Prostate gland (tissue), 2 donors: ENCODE results near the gene SPHK2. TPM values are rescaled to one million over a fixed set of nuclear protein-coding genes. Genes with fewer than 3 reads are reported as not detected.

Experiments
- DNase-seq: peaks from one replicate; pipeline ENCODE4 v3.0.0-alpha.2; 2019; ENCODE audit warnings: low spot score
- H3K27ac ChIP-seq, 2 donors: fragments of 200-600 bp; sonication (generic); 2 replicates each; pipeline ENCODE4 v1.5.1; 2017 to 2019
- H3K27me3 ChIP-seq: fragments of 200-600 bp; sonication (generic); replicated peaks from 2 replicates; pipeline ENCODE4 v1.5.1; 2019; ENCODE audit not compliant: insufficient read depth
- H3K36me3 ChIP-seq, 2 donors: fragments of 200-600 bp; sonication (generic); 1 replicate in 1 of 2; 2 replicates in 1 of 2; pipeline versions ENCODE4 v1.5.1 to v1.8.1; 2017 to 2019
- H3K4me1 ChIP-seq: fragments of 200-600 bp; sonication (generic); replicated peaks from 2 replicates; pipeline ENCODE4 v1.5.1; 2019
- H3K4me3 ChIP-seq, 2 donors: fragments of 200-600 bp; sonication (generic); 2 replicates each; pipeline ENCODE4 v1.5.1; 2017 to 2019
- H3K9me3 ChIP-seq: fragments of 200-600 bp; sonication (generic); 2 replicates; pipeline ENCODE4 v1.5.1; 2017
- POLR2A ChIP-seq: fragments of 450-650 bp; IDR thresholded peaks from one replicate; pipeline ENCODE4 v1.6.1; 2016; ENCODE audit warnings: antibody characterized with exemption, mild to moderate bottlenecking
- POLR2AphosphoS5 ChIP-seq: sonication (generic); formaldehyde crosslinking; IDR thresholded peaks from one replicate; pipeline ENCODE4 v1.6.1; 2017; ENCODE audit warnings: antibody characterized with exemption
- WGBS: methylation state at CpG from one replicate; pipeline ENCODE4 v1.1.5; 2018; 5-methylcytosine and 5-hydroxymethylcytosine counted together
- intact Hi-C: fragments of 100-400 bp; cut with DNase I; formaldehyde crosslinking; loops from one replicate; pipeline ENCODE4 v1.14.2; 2022
- total RNA-seq, 2 donors: library from RNA; depleted of rRNA; stranded (reverse); fragments of >200 nt; gene quantifications; one replicate each; pipeline ENCODE4 v1.1.0, GENCODE V29; 2016
- TF ChIP-seq, protein P1 (sequence below), 4 experiments: fragments of 200-600 bp in 2 of 4; fragments of 450-650 bp in 2 of 4; sonication (generic) in 2 of 4; IDR thresholded peaks; 1 replicate in 3 of 4; 2 replicates in 1 of 4; pipeline ENCODE4 v1.5.1; 2016 to 2019; ENCODE audit warnings: antibody characterized with exemption in 4 of 4, mild to moderate bottlenecking in 2 of 4, moderate library complexity in 2 of 4

The SPHK2 gene
- total RNA-seq, 2 donors from 2014 or later: 24.8 to 25.4 TPM

DNA sequence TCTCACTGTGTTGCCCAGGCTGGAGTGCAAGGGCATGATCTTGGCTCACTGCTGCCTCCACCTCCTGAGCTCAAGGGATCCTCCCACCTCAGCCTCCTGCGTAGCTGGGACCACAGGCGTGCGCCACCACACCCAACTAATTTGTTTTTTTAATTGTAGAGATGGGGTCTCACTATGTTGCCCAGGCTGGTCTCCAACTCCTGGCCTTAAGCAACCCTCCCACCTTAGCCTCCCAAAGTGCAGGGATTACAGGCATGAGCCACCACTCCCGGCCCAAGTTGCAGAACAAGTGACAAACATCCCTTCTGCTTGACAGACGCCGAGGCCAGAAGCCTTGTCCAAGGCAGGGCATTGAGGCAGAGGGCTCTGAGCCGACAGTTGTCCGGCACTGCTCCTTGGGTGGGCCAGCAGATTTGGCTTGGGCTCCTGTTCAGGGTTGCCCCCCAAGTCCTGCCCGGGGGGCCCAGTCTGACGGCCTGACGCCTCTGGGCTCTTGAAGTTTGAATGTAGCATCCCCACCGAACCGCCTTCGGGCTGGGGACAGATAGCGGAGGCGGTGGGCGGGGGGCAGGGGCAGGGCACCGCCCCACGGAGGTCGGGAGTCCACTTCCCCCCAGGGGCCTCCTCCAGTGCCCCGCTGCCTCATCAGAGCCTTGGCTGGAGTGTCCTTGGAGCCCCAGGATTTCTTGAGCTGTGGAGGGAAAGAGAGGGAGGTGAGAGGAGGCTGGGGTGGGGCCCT, 18.5 kb upstream of the SPHK2 start:
- H3K36me3 ChIP-seq: no peaks in the 10 kb centered on the region
- no peak for TF ChIP-seq POLR2A
- H3K27me3 ChIP-seq: no peaks in the 10 kb centered on the region
- intact Hi-C loops: no loop called here
- H3K4me1 ChIP-seq: no peaks in the 10 kb centered on the region
- WGBS: 91% methylated on average over 21 of the region's 21 CpGs
- no peak for DNase-seq
- H3K4me3 ChIP-seq: no peak overlapping the region
- no peak overlapping the region for H3K27ac ChIP-seq
- no peaks in the 10 kb centered on the region for H3K9me3 ChIP-seq

DNA sequence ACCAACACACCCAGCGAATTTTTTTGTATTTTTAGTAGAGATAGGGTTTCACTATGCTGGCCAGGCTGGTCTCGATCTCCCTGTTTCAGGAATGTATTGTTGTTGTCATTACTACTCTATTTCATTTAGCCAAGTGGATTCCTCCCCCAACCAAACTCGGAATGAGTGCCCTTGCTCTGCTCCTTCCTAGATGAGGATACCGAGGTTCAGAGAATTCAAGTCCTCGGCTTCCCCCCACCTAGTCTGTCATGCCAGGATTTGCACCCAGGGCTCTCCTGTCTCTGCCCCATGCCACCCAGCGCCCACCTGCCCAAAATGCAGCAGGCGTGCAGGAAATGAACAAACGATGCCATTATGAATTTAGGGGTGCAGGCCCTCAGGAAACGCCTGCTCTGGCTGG, 16.3 kb upstream of the SPHK2 start:
- Histone ChIP-seq H3K9me3 (no peaks in the 10 kb centered on the region), H3K4me1 (no peaks in the 10 kb centered on the region), H3K4me3 (no peak overlapping the region), H3K27me3 (no peaks in the 10 kb centered on the region), H3K27ac (no peak overlapping the region), H3K36me3 (no peaks in the 10 kb centered on the region)
- TF ChIP-seq, protein P1, sequence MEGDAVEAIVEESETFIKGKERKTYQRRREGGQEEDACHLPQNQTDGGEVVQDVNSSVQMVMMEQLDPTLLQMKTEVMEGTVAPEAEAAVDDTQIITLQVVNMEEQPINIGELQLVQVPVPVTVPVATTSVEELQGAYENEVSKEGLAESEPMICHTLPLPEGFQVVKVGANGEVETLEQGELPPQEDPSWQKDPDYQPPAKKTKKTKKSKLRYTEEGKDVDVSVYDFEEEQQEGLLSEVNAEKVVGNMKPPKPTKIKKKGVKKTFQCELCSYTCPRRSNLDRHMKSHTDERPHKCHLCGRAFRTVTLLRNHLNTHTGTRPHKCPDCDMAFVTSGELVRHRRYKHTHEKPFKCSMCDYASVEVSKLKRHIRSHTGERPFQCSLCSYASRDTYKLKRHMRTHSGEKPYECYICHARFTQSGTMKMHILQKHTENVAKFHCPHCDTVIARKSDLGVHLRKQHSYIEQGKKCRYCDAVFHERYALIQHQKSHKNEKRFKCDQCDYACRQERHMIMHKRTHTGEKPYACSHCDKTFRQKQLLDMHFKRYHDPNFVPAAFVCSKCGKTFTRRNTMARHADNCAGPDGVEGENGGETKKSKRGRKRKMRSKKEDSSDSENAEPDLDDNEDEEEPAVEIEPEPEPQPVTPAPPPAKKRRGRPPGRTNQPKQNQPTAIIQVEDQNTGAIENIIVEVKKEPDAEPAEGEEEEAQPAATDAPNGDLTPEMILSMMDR (IDR thresholded peaks at IDR 0.05): no peak
- TF ChIP-seq POLR2AphosphoS5 (no peak), POLR2A (no peak)
- WGBS: 87% methylated on average over 9 of the region's 9 CpGs
- DNase-seq: no peak
- intact Hi-C loops: no loop called here

DNA sequence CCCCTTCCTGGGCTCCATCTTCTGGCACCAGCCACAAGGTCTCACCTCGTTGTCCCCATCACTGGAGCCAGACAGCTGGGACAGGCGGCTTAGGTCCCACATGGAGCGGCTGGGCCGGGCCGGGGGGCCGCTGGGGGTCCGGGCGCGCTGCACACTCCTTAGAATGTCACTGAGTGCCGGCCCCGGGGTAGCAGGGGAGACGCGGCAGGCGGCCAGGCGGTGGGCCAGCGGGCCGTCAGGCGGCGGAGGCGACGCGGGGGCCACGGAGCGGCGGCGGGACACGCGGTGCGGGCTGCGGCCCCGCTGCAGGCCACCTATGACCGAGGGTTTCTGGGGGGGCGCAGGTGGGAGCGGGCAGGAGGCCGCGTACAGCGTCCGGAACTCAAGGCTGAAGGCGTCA, 15.9 kb upstream of the SPHK2 start:
- Histone ChIP-seq H3K9me3 (no peaks in the 10 kb centered on the region), H3K4me3 (no peak overlapping the region), H3K27me3 (no peaks in the 10 kb centered on the region), H3K4me1 (no peaks in the 10 kb centered on the region), H3K27ac (no peak overlapping the region), H3K36me3 (no peaks in the 10 kb centered on the region)
- no peak for DNase-seq
- no peak for TF ChIP-seq POLR2A
- TF ChIP-seq, protein P1 (IDR thresholded peaks at IDR 0.05): no peak
- TF ChIP-seq POLR2AphosphoS5: no peak
- intact Hi-C loops: no loop called here
- 93% methylated on average over 38 of the region's 39 CpGs for WGBS

DNA sequence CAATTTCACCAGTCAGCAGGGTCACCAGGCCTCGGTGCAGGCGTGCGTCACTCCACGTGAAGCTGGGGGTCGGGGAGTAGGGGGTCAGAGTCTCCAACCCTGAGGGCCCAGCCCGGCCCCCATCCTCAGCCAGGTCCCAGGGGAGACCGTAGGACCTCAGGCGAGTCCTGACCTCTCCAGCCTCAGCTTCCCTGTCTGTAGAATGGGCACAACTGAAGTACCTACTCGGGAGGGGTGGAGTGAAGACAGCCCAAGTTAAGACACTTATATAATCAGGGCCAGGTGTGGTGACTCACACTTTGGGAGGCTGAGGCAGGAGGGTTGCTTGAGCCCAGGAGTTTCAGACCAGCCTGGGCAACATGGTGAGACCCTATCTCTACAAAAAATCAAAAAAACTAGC, 15.5 kb upstream of the SPHK2 start:
- Histone ChIP-seq H3K9me3 (no peaks in the 10 kb centered on the region), H3K36me3 (no peaks in the 10 kb centered on the region), H3K4me1 (no peaks in the 10 kb centered on the region), H3K27me3 (no peaks in the 10 kb centered on the region), H3K27ac (no peak overlapping the region), H3K4me3 (no peak overlapping the region)
- no peak for TF ChIP-seq POLR2A
- TF ChIP-seq, protein P1 (IDR thresholded peaks at IDR 0.05): no peak
- no peak for TF ChIP-seq POLR2AphosphoS5
- 96% methylated on average over 2 of the region's 9 CpGs for WGBS
- intact Hi-C loops: no loop called here
- no peak for DNase-seq

DNA sequence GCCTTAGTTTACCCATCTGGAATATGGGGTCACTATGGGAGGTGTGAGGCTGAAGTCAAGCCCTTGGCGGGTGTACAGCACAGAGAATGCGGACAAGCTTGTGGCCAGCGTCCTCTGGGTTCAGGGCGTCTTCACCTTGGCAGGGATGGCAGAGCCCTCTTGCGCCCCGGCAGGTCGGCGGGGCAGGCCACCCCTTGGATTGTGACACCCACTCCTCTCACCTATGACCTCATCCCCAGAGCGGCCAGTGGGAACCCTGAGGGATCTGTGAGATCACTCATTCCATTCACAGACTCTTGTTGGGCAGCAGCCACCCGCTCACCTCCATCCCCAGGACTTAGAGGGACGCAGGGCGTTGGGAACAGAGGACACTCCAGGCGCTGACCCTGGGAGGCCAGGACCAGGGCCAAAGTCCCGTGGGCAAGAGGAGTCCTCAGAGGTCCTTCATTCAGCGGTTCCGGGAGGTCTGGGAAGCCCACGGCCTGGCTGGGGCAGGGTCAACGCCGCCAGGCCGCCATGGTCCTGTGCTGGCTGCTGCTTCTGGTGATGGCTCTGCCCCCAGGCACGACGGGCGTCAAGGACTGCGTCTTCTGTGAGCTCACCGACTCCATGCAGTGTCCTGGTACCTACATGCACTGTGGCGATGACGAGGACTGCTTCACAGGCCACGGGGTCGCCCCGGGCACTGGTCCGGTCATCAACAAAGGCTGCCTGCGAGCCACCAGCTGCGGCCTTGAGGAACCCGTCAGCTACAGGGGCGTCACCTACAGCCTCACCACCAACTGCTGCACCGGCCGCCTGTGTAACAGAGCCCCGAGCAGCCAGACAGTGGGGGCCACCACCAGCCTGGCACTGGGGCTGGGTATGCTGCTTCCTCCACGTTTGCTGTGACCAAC, 12.6 kb upstream of the SPHK2 start, which contains the start of gene SPACA4:
Gene SPACA4 (plus strand): TSS at position 280 of the 896 bp plus-strand sequence. CDS start 237 bp downstream, at position 517.
- 89% methylated on average over 39 of the region's 39 CpGs for WGBS
- no peaks in the 10 kb centered on the region for H3K4me1 ChIP-seq
- intact Hi-C loops: no loop called here
- DNase-seq: no peak
- no peaks in the 10 kb centered on the region for H3K27me3 ChIP-seq
- H3K4me3 ChIP-seq: no peak within 1 kb of the TSS
- no peak within 1 kb of the TSS for H3K27ac ChIP-seq
- no peaks in the 10 kb centered on the region for H3K9me3 ChIP-seq
- H3K36me3 ChIP-seq: no peaks in the 10 kb centered on the region
- TF ChIP-seq, protein P1 (IDR thresholded peaks at IDR 0.05): no peak
- no peak for TF ChIP-seq POLR2A
